Common myeloid progenitor, CD34-positive (primary cell): ENCODE measurements around the gene WNT8B.
A peak's percentile ranks its signal among the peaks of the same experiment; 100 is the strongest.

Source experiments
- CTCF ChIA-PET: fragments of 350-600 bp; sonication (Branson Sonifier 250); formaldehyde crosslinking; loops from one replicate; lab custom pipeline; 2021; ENCODE audit warnings: antibody characterized with exemption; lab: Charles Lee
- POLR2A ChIA-PET: fragments of 350-600 bp; sonication (Branson Sonifier 250); formaldehyde crosslinking; loops from one replicate; lab custom pipeline; 2021; ENCODE audit warnings: antibody characterized with exemption; lab: Charles Lee
- DNase-seq, 3 donors: peaks; one replicate each; pipeline versions ENCODE4 v3.0.0 to v3.0.0-alpha.2; 2013
- H3K27ac ChIP-seq, 2 experiments: 1 replicate in 1 of 2; 2 replicates in 1 of 2; pipeline ENCODE4 v1.7.0; 2013; ENCODE audit warnings: inconsistent platforms in 2 of 2, low read length in 2 of 2, mild to moderate bottlenecking in 2 of 2, low read depth in 1 of 2, moderate library complexity in 1 of 2; ENCODE audit not compliant: severe bottlenecking in 2 of 2, insufficient read depth in 1 of 2, poor library complexity in 1 of 2
- H3K27me3 ChIP-seq, 5 experiments: replicated peaks in 2 of 5; 1 replicate in 3 of 5; 2 replicates in 2 of 5; pipeline versions ENCODE4 v1.6.1 to v1.7.0; 2013; ENCODE audit warnings: low read length in 4 of 5, mild to moderate bottlenecking in 2 of 5, moderate library complexity in 2 of 5, inconsistent platforms in 1 of 5; ENCODE audit not compliant: insufficient read depth in 5 of 5, control insufficient read depth in 4 of 5
- H3K36me3 ChIP-seq, 4 experiments: 1 replicate in 2 of 4; 2 replicates in 2 of 4; pipeline versions ENCODE4 v1.6.1 to v1.7.0; 2013; ENCODE audit warnings: low read length in 3 of 4, control low read depth in 1 of 4, mild to moderate bottlenecking in 1 of 4; ENCODE audit not compliant: control insufficient read depth in 4 of 4, insufficient read depth in 4 of 4
- H3K4me1 ChIP-seq, 4 experiments: 1 replicate in 3 of 4; 2 replicates in 1 of 4; pipeline versions ENCODE4 v1.6.1 to v1.7.1; 2013; ENCODE audit warnings: low read length in 3 of 4, mild to moderate bottlenecking in 3 of 4, control low read depth in 1 of 4, inconsistent platforms in 1 of 4, moderate library complexity in 1 of 4; ENCODE audit not compliant: control insufficient read depth in 4 of 4, insufficient read depth in 4 of 4; ENCODE audit errors: control extremely low read depth in 1 of 4
- H3K4me3 ChIP-seq, 7 experiments: 1 replicate in 4 of 7; 2 replicates in 3 of 7; pipeline versions ENCODE4 v1.5.1 to v1.7.0; 2013; ENCODE audit warnings: mild to moderate bottlenecking in 7 of 7, low read length in 6 of 7, moderate library complexity in 6 of 7, inconsistent platforms in 2 of 7, low read depth in 2 of 7, control low read depth in 1 of 7; ENCODE audit not compliant: insufficient read depth in 4 of 7, control insufficient read depth in 1 of 7; ENCODE audit errors: extremely low read depth in 1 of 7
- H3K9me3 ChIP-seq, 5 experiments: 1 replicate in 4 of 5; 2 replicates in 1 of 5; pipeline versions ENCODE4 v1.6.1 to v1.7.1; 2013; ENCODE audit warnings: low read length in 4 of 5, mild to moderate bottlenecking in 2 of 5, inconsistent platforms in 1 of 5, low read depth in 1 of 5, moderate library complexity in 1 of 5; ENCODE audit not compliant: control insufficient read depth in 4 of 5, insufficient read depth in 2 of 5; ENCODE audit errors: control extremely low read depth in 1 of 5
- WGBS: methylation state at CpG from one replicate; pipeline ENCODE4 v1.1.5; 2013; ENCODE audit not compliant: insufficient coverage; 5-methylcytosine and 5-hydroxymethylcytosine counted together

WNT8B gene

DNA sequence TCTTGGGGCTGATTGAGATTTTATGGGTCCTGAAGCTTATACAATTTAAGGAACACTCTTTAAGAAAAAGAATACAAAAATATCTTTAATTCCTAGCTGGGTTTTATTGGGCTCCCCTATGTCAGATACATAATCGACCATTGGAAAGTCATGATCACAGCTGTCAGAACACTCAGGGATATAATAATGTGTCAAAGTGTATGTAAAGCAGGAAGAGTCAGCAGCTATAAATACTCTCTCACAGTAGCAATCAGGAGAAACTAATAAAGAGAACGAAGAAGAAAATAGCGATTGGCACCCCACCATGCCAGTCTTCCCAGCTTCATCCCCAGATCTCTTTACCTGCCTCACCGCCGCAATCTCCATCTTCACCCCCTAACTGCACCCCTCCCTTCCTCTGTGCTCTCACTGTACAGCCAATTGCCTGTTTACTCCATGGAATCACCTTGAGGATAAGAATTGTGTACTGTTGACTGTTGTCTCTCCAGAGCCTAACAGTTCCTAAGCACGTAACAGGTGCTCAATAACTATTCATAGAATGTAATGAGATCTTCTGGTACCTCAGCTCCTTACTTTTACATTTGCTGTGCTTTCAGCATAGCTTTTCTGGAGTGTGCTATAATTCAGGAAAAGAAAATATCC is 24.0 kb upstream of the WNT8B start:
- H3K27me3 ChIP-seq, result peaks cover 0 to 2% (median 0%) of the 10 kb centered on the region in 5 experiments
- DNase-seq, result no peak
- H3K27ac ChIP-seq, result no peak overlapping the region
- 93% methylated on average over 2 of the region's 6 CpGs for WGBS
- H3K36me3 ChIP-seq, result no peaks in the 10 kb centered on the region
- H3K4me1 ChIP-seq, result no peaks in the 10 kb centered on the region
- ChIA-PET POLR2A (no interaction called here), CTCF (interaction anchor here (0.6 to 3.3 kb wide), 11 partner anchors 25 to 106 kb away, joined by 3 to 22 read pairs (median 5); no protein-coding TSS in a partner anchor)
- no peaks in the 10 kb centered on the region for H3K9me3 ChIP-seq
- no peak overlapping the region for H3K4me3 ChIP-seq

- ChIA-PET CTCF (no interaction called here), POLR2A (interaction anchor here (0.6 kb wide), 1 partner anchor 111 kb away, joined by 3 read pairs; no protein-coding TSS in a partner anchor)
- no peak overlapping the region for H3K4me3 ChIP-seq
- peaks cover 0 to 3% (median 2%) of the 10 kb centered on the region in 5 experiments for H3K27me3 ChIP-seq
- H3K36me3 ChIP-seq, result no peaks in the 10 kb centered on the region
- no peak overlapping the region for H3K27ac ChIP-seq
- H3K4me1 ChIP-seq, result no peaks in the 10 kb centered on the region
- 91% methylated on average over 3 of the region's 3 CpGs for WGBS
- peaks cover 0 to 5% (median 0%) of the 10 kb centered on the region in 5 experiments for H3K9me3 ChIP-seq
- DNase-seq, result no peak
Measured at GRCh38 chr10:100442548-100442947, 20.3 kb upstream of the WNT8B start.

DNA sequence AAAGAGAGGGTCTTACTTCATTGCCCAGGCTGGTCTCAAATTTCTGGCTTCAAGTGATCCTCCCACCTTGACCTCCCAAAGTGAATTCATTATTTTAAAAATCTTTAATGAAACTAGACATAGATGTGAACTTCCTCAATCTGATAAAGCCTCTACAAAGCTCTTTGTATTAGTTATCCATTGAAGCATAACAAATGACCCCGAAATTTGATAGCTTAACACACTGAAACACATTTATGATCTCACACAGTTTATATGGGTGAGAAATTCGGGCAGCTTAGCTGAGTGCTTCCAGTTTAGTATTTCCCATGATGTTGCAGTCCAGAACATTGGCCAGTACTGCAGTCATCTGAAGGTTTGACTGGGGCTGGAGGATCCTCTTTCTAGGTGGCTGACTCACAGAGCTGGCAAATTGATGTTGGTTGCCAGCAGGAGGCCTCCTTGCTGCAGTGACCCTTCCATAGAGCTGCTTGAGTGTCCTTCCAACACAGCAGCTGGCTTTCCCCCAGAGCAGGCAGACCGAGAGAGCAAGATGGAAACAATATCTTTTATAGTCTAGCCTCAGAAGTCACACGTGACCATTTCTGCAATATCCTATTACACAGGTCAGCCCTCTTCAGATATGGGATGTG is 16.6 kb upstream of the WNT8B start:
- CTCF ChIA-PET, result interaction anchor here (1.2 kb wide), 1 partner anchor 107 kb away, joined by 5 read pairs; no protein-coding TSS in a partner anchor
- Histone ChIP-seq H3K9me3 (peaks cover 0 to 5% (median 0%) of the 10 kb centered on the region in 5 experiments), H3K4me1 (no peaks in the 10 kb centered on the region), H3K36me3 (no peaks in the 10 kb centered on the region), H3K27ac (no peak overlapping the region), H3K4me3 (no peak overlapping the region), H3K27me3 (peaks cover 0 to 5% (median 2%) of the 10 kb centered on the region in 5 experiments)
- DNase-seq, result no peak
- WGBS, result 94% methylated on average over 3 of the region's 4 CpGs
- POLR2A ChIA-PET, result interaction anchor here (0.8 kb wide), 1 partner anchor 97 kb away, joined by 3 read pairs; no protein-coding TSS in a partner anchor

GRCh38 chr10:100447663-100448062 is 15.1 kb upstream of the WNT8B start:
- POLR2A ChIA-PET, result no interaction called here
- CTCF ChIA-PET, result interaction anchor here (0.7 kb wide), 1 partner anchor 61 kb away, joined by 3 read pairs; no protein-coding TSS in a partner anchor
- Histone ChIP-seq H3K36me3 (no peaks in the 10 kb centered on the region), H3K9me3 (peaks cover 0 to 5% (median 0%) of the 10 kb centered on the region in 5 experiments), H3K27ac (no peak overlapping the region), H3K27me3 (peaks cover 0 to 5% (median 3%) of the 10 kb centered on the region in 5 experiments), H3K4me3 (no peak overlapping the region), H3K4me1 (no peaks in the 10 kb centered on the region)
- WGBS, result 100% methylated on average over 1 of the region's 1 CpG
- no peak for DNase-seq

- H3K9me3 ChIP-seq, result peaks cover 0 to 5% (median 0%) of the 10 kb centered on the region in 5 experiments
- POLR2A ChIA-PET, result no interaction called here
Measured at GRCh38 chr10:100448951-100449350, 13.9 kb upstream of the WNT8B start.

DNA sequence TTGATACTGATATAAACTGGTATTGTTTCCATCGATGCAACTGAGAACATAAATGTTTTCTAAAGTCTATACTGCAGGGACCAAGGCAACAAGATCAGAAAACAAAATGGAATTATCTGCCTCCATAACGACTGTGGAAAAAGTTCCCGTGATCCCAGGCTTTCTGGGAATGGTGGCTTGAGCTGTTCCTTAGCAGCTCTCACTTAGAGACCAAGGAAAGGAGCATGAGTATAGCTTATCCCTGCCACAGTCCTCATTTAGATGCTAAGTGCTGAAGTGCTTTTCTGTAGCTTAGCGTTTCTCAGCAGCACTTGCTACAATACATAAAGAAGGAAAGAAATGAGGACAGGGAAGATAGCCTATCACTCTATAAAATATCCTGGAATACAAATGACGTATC is 5.5 kb downstream of the WNT8B start:
- no peak overlapping the region for H3K4me3 ChIP-seq
- no peak for DNase-seq
- H3K9me3 ChIP-seq, result no peaks in the 10 kb centered on the region
- 82% methylated on average over 4 of the region's 5 CpGs for WGBS
- H3K4me1 ChIP-seq, result no peaks in the 10 kb centered on the region
- ChIA-PET CTCF (interaction anchor here (1.0 to 2.0 kb wide), 4 partner anchors 11 to 40 kb away, joined by 3 to 9 read pairs (median 4); no protein-coding TSS in a partner anchor), POLR2A (no interaction called here)
- no peaks in the 10 kb centered on the region for H3K36me3 ChIP-seq
- peaks cover 0 to 10% (median 5%) of the 10 kb centered on the region in 5 experiments for H3K27me3 ChIP-seq
- no peak overlapping the region for H3K27ac ChIP-seq

More at GRCh38 chr10:100448951-100449350, 13.9 kb upstream of the WNT8B start:
- H3K27ac ChIP-seq, result no peak overlapping the region
- no peak overlapping the region for H3K4me3 ChIP-seq
- H3K27me3 ChIP-seq, result peaks cover 0 to 5% (median 3%) of the 10 kb centered on the region in 5 experiments
- DNase-seq, result peak in 2 of 3 donors; percentile 6 to 7
- CTCF ChIA-PET, result no interaction called here
- 61% methylated on average over 4 of the region's 4 CpGs for WGBS
- no peaks in the 10 kb centered on the region for H3K4me1 ChIP-seq
- no peaks in the 10 kb centered on the region for H3K36me3 ChIP-seq

- CTCF ChIA-PET, result interaction anchor here (1.0 to 2.0 kb wide), 6 partner anchors 11 to 50 kb away, joined by 3 to 10 read pairs (median 4); no protein-coding TSS in a partner anchor
Measured at GRCh38 chr10:100468978-100469377, 6.2 kb downstream of the WNT8B start.

More at GRCh38 chr10:100468978-100469377, 6.2 kb downstream of the WNT8B start:
- Histone ChIP-seq H3K27me3 (peaks cover 0 to 7% (median 5%) of the 10 kb centered on the region in 5 experiments), H3K4me3 (no peak overlapping the region), H3K36me3 (no peaks in the 10 kb centered on the region), H3K27ac (no peak overlapping the region), H3K9me3 (no peaks in the 10 kb centered on the region), H3K4me1 (no peaks in the 10 kb centered on the region)
- POLR2A ChIA-PET, result no interaction called here
- DNase-seq, result no peak
